ENCODE data around the gene TSHZ3.

GRCh38 chr19:31351056-31351854, 2.0 kb upstream of the TSHZ3 start:
- no peak for TF ChIP-seq HDGF (IDR thresholded peaks at IDR 0.05; ENCODE audit: borderline replicate concordance)
- no peak for TF ChIP-seq SUZ12 (IDR thresholded peaks at IDR 0.05)
- no peak for TF ChIP-seq FOXM1 (IDR thresholded peaks at IDR 0.05; ENCODE audit: borderline replicate concordance)
- no peak for TF ChIP-seq SP1 (IDR thresholded peaks at IDR 0.05)
- TF ChIP-seq FOXA1 (IDR thresholded peaks at IDR 0.05), result no peak
- TF ChIP-seq, protein P1, sequence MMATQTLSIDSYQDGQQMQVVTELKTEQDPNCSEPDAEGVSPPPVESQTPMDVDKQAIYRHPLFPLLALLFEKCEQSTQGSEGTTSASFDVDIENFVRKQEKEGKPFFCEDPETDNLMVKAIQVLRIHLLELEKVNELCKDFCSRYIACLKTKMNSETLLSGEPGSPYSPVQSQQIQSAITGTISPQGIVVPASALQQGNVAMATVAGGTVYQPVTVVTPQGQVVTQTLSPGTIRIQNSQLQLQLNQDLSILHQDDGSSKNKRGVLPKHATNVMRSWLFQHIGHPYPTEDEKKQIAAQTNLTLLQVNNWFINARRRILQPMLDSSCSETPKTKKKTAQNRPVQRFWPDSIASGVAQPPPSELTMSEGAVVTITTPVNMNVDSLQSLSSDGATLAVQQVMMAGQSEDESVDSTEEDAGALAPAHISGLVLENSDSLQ (IDR thresholded peaks at IDR 0.05), result no peak
- no peak for TF ChIP-seq BHLHE40 (IDR thresholded peaks at IDR 0.05; ENCODE audit: borderline replicate concordance)
- no peak for TF ChIP-seq ARNT (IDR thresholded peaks at IDR 0.05)
- TF ChIP-seq ELF4 (IDR thresholded peaks at IDR 0.05), result no peak
- no peak for TF ChIP-seq TARDBP (IDR thresholded peaks at IDR 0.05)
- no peak for TF ChIP-seq FOXK2 (IDR thresholded peaks at IDR 0.05)
- TF ChIP-seq LEF1 (IDR thresholded peaks at IDR 0.05; ENCODE audit: borderline replicate concordance), result no peak

Measured in HEK293T (cell line).